Activated CD4-positive, alpha-beta memory T cell treated with anti-CD3 and anti-CD28 coated beads, Interleukin-2, amount 10 ng/mL, durations not matched to agents 7 days and 5 days (primary cell): ENCODE data around the gene CYTH4. TPM values are rescaled to one million over a fixed set of nuclear protein-coding genes. Genes with fewer than 3 reads are reported as not detected.

Experiments used
- CTCF ChIA-PET: fragments of 350-600 bp; sonication (Branson Sonifier 250); formaldehyde crosslinking; loops from one replicate; lab custom pipeline; 2021; ENCODE audit warnings: antibody characterized with exemption, inconsistent platforms; lab: Charles Lee
- POLR2A ChIA-PET: fragments of 350-600 bp; sonication (Branson Sonifier 250); formaldehyde crosslinking; loops from one replicate; lab custom pipeline; 2021; ENCODE audit warnings: antibody characterized with exemption; lab: Charles Lee
- DNase-seq: peaks from one replicate; pipeline ENCODE4 v3.0.0-alpha.2; 2020
- H3K27ac Mint-ChIP-seq: one replicate; pipeline ENCODE4 v1.8.0; 2021; ENCODE audit warnings: mild to moderate bottlenecking, mixed read lengths
- H3K27me3 Mint-ChIP-seq: one replicate; pipeline ENCODE4 v1.8.0; 2021; ENCODE audit warnings: mixed read lengths
- H3K36me3 Mint-ChIP-seq: one replicate; pipeline ENCODE4 v1.8.0; 2021; ENCODE audit warnings: low read depth, mixed read lengths
- H3K4me1 Mint-ChIP-seq: one replicate; pipeline ENCODE4 v1.8.0; 2021; ENCODE audit warnings: mixed read lengths
- H3K4me3 Mint-ChIP-seq: one replicate; pipeline ENCODE4 v1.8.0; 2021; ENCODE audit warnings: mild to moderate bottlenecking, mixed read lengths
- H3K9me3 Mint-ChIP-seq: one replicate; pipeline ENCODE4 v1.8.0; 2021; ENCODE audit warnings: mixed read lengths
- total RNA-seq, 2 experiments: library from RNA; stranded (reverse); gene quantifications; one replicate each; pipeline ENCODE4 v1.2.3, GENCODE V29; 2021

The CYTH4 gene
- total RNA-seq, 2 experiments from 2014 or later = 114 to 126 TPM

DNA sequence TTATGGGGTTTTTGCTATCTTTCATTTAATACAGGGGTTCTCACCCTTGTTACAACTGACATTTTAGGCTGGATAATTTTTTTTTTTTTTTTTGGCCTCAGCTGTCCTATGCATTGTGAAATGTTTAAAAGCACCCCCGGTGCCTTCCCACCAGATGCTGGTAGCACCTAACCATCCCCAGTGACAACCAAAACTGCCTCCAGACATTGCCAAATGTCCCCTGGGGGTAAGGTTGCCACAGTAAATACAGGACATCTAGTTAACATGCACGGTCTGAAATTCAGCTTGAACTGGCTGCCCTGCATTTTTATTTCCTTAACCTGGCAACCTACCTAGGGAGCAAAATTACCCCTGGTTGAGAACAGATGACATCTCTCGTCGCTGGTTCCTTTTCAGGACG is 72.4 kb downstream of the CYTH4 start:
- no peaks in the 10 kb centered on the region for H3K36me3 Mint-ChIP-seq
- no peaks in the 10 kb centered on the region for H3K9me3 Mint-ChIP-seq
- ChIA-PET CTCF (no interaction called here), POLR2A (no interaction called here)
- H3K27me3 Mint-ChIP-seq = peaks cover 8% of the 10 kb centered on the region
- DNase-seq = no peak
- H3K27ac Mint-ChIP-seq = no peak overlapping the region
- H3K4me3 Mint-ChIP-seq = no peak overlapping the region
- peaks cover 4% of the 10 kb centered on the region for H3K4me1 Mint-ChIP-seq

- CTCF ChIA-PET = no interaction called here
- Mint-ChIP-seq H3K27ac (no peak overlapping the region), H3K4me3 (no peak overlapping the region), H3K4me1 (peaks cover 4% of the 10 kb centered on the region), H3K36me3 (no peaks in the 10 kb centered on the region), H3K27me3 (peaks cover 8% of the 10 kb centered on the region), H3K9me3 (no peaks in the 10 kb centered on the region)
- POLR2A ChIA-PET = no interaction called here
- DNase-seq = no peak
Measured at GRCh38 chr22:37355174-37355573, 72.9 kb downstream of the CYTH4 start.

- peaks cover 4% of the 10 kb centered on the region for H3K4me1 Mint-ChIP-seq
- H3K27ac Mint-ChIP-seq = no peak overlapping the region
- no peak overlapping the region for H3K4me3 Mint-ChIP-seq
- POLR2A ChIA-PET = no interaction called here
- CTCF ChIA-PET = no interaction called here
- peaks cover 8% of the 10 kb centered on the region for H3K27me3 Mint-ChIP-seq
- H3K9me3 Mint-ChIP-seq = no peaks in the 10 kb centered on the region
- no peaks in the 10 kb centered on the region for H3K36me3 Mint-ChIP-seq
- no peak for DNase-seq
Measured at GRCh38 chr22:37356922-37357321, 74.6 kb downstream of the CYTH4 start.

GRCh38 chr22:37357446-37358075 is 75.3 kb downstream of the CYTH4 start:
- Mint-ChIP-seq H3K27ac (no peak overlapping the region), H3K4me3 (no peak overlapping the region), H3K27me3 (peaks cover 8% of the 10 kb centered on the region), H3K9me3 (no peaks in the 10 kb centered on the region), H3K4me1 (peaks cover under 1% of the 10 kb centered on the region), H3K36me3 (no peaks in the 10 kb centered on the region)
- no peak for DNase-seq
- ChIA-PET CTCF (no interaction called here), POLR2A (no interaction called here)

DNA sequence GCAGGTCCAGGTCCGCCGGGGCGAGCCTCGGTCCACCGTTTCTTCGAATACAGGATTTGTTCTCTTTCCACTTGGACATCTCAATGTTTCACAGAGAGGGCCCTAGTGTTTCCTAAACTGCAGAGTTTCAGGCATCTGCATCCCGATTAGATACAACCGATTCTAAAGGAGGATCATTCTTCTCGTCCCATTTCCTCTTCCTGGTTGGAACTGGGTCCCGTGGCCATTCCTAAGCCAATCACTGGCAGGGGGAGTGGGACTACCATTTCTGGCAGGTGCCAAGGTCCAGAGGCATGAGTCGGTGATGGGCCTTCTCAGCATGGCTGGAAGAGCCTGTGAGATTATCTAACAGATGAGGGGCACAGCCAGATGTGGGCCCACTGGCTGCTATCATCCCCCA is 76.1 kb downstream of the CYTH4 start:
- ChIA-PET CTCF (no interaction called here), POLR2A (no interaction called here)
- H3K36me3 Mint-ChIP-seq = no peaks in the 10 kb centered on the region
- H3K4me1 Mint-ChIP-seq = no peaks in the 10 kb centered on the region
- peaks cover 8% of the 10 kb centered on the region for H3K27me3 Mint-ChIP-seq
- no peaks in the 10 kb centered on the region for H3K9me3 Mint-ChIP-seq
- H3K4me3 Mint-ChIP-seq = no peak overlapping the region
- no peak overlapping the region for H3K27ac Mint-ChIP-seq
- no peak for DNase-seq

DNA sequence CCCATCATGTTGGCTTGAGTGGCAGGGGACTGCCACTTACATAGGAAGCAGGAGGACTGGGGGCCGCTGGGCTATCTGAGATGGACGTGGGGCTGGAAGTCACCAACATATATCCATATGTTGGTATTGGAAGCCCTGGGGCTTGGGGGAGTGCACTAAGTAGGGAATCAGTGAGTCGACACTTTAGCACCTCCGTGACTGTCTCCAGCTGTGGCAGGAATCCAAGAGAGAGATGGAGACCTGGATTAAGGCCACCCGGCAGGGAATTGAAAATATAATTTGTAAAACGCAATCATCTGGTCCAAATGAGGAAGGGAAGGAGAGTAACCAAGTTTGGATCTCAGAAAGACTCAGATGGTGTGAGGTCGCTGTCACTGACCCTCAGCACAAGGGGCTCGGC is 76.6 kb downstream of the CYTH4 start:
- no peak for DNase-seq
- peaks cover 8% of the 10 kb centered on the region for H3K27me3 Mint-ChIP-seq
- no peak overlapping the region for H3K4me3 Mint-ChIP-seq
- H3K9me3 Mint-ChIP-seq = no peaks in the 10 kb centered on the region
- ChIA-PET POLR2A (no interaction called here), CTCF (no interaction called here)
- no peak overlapping the region for H3K27ac Mint-ChIP-seq
- H3K4me1 Mint-ChIP-seq = no peaks in the 10 kb centered on the region
- H3K36me3 Mint-ChIP-seq = no peaks in the 10 kb centered on the region

- H3K27me3 Mint-ChIP-seq = peaks cover 1% of the 10 kb centered on the region
- no peaks in the 10 kb centered on the region for H3K9me3 Mint-ChIP-seq
- no peaks in the 10 kb centered on the region for H3K4me1 Mint-ChIP-seq
- no peaks in the 10 kb centered on the region for H3K36me3 Mint-ChIP-seq
- ChIA-PET POLR2A (no interaction called here), CTCF (no interaction called here)
- no peak for DNase-seq
- no peak overlapping the region for H3K4me3 Mint-ChIP-seq
- H3K27ac Mint-ChIP-seq = no peak overlapping the region
Measured at GRCh38 chr22:37362621-37363020, 80.3 kb downstream of the CYTH4 start.

GRCh38 chr22:37363261-37363992 is 81.1 kb downstream of the CYTH4 start:
- no peaks in the 10 kb centered on the region for H3K9me3 Mint-ChIP-seq
- POLR2A ChIA-PET = no interaction called here
- H3K27ac Mint-ChIP-seq = no peak overlapping the region
- CTCF ChIA-PET = no interaction called here
- peaks cover 1% of the 10 kb centered on the region for H3K27me3 Mint-ChIP-seq
- no peaks in the 10 kb centered on the region for H3K4me1 Mint-ChIP-seq
- H3K36me3 Mint-ChIP-seq = no peaks in the 10 kb centered on the region
- H3K4me3 Mint-ChIP-seq = no peak overlapping the region
- DNase-seq = no peak

Other genes starting within 250 kb of the CYTH4 start
- 10 to 100 TPM; 34.5 to 36.3 TPM for gene KCTD17, start 230.8 kb upstream of the CYTH4 start, total RNA-seq
- 10 to 100 TPM; 14.0 to 14.7 TPM for gene TMPRSS6, start 172.8 kb upstream of the CYTH4 start, total RNA-seq
- gene IL2RB, start 132.6 kb upstream of the CYTH4 start, total RNA-seq = 100 to 1,000 TPM; 320 to 323 TPM
- 10 to 100 TPM; 10.2 to 10.3 TPM for gene C1QTNF6, start 94.3 kb upstream of the CYTH4 start, total RNA-seq
- gene SSTR3, start 70.0 kb upstream of the CYTH4 start, total RNA-seq = 1 to 10 TPM; 3.4 to 3.9 TPM
- 1,000 to 10,000 TPM in 1 of 2 experiments, 100 to 1,000 TPM in 1; 984 to 1,005 TPM for gene RAC2, start 38.2 kb upstream of the CYTH4 start, total RNA-seq
- under 1 TPM; 0.28 to 0.38 TPM for gene ELFN2, start 145.0 kb downstream of the CYTH4 start, total RNA-seq
- 100 to 1,000 TPM; 200 to 203 TPM for gene MFNG, start 203.9 kb downstream of the CYTH4 start, total RNA-seq
- under 1 TPM in 1 of 2 experiments, not detected in 1; 0.08 TPM for gene CARD10, start 236.9 kb downstream of the CYTH4 start, total RNA-seq